Muscle of arm (tissue), 12 donors: Measurements from ENCODE around the gene TUBGCP2. TPM values are rescaled to one million over a fixed set of nuclear protein-coding genes. Genes with fewer than 3 reads are reported as not detected.
A peak's percentile ranks its signal among the peaks of the same experiment; 100 is the strongest.

Source experiments
- DNase-seq: peaks from one replicate; pipeline ENCODE4 v3.0.0-alpha.2; 2013
- polyA plus RNA-seq, 12 donors: library from polyadenylated mRNA; unstranded; fragments of 120-200 nt; gene quantifications; one replicate each; pipeline ENCODE4 v1.2.1, GENCODE V29; 2013; ENCODE audit not compliant: insufficient read length in 12 of 12

TUBGCP2 gene
- polyA plus RNA-seq, 12 donors: 29.5 to 47.3 (median 37.7) TPM; not detected in 1

GRCh38 chr10:133347710-133348517 is 39.2 kb upstream of the TUBGCP2 start:
- DNase-seq: no peak

GRCh38 chr10:133346413-133346812 is 37.7 kb upstream of the TUBGCP2 start:
- no peak for DNase-seq

- no peak for DNase-seq
These were observed 35.6 kb upstream of the TUBGCP2 start for GRCh38 chr10:133344236-133344635.

- no peak for DNase-seq
These were observed 34.9 kb upstream of the TUBGCP2 start for GRCh38 chr10:133343558-133343957.

- no peak for DNase-seq
These were observed 34.3 kb upstream of the TUBGCP2 start for GRCh38 chr10:133342942-133343341.

- DNase-seq: no peak
These were observed 33.3 kb upstream of the TUBGCP2 start for GRCh38 chr10:133341983-133342382.

- no peak for DNase-seq
These were observed 31.2 kb upstream of the TUBGCP2 start for GRCh38 chr10:133339708-133340380.

- no peak for DNase-seq
These were observed 29.7 kb upstream of the TUBGCP2 start for GRCh38 chr10:133338080-133339071.

- DNase-seq: no peak
These were observed 28.7 kb upstream of the TUBGCP2 start for GRCh38 chr10:133337370-133337725.

- DNase-seq: no peak
These were observed 28.1 kb upstream of the TUBGCP2 start, which contains the start of gene CALY for GRCh38 chr10:133336577-133337369. Gene CALY, minus strand, starts transcription at chr10:133336896. Its CDS starts 7,907 bp downstream, at chr10:133328989.

GRCh38 chr10:133336118-133336576 is 27.5 kb upstream of the TUBGCP2 start:
- no peak for DNase-seq

GRCh38 chr10:133335246-133336117 is 26.8 kb upstream of the TUBGCP2 start:
- peak; percentile 72 for DNase-seq

GRCh38 chr10:133334503-133335245 is 26.0 kb upstream of the TUBGCP2 start:
- no peak for DNase-seq

GRCh38 chr10:133332936-133333699 is 24.4 kb upstream of the TUBGCP2 start:
- DNase-seq: no peak

- DNase-seq: peak; percentile 89
These were observed 21.0 kb upstream of the TUBGCP2 start for GRCh38 chr10:133329491-133330202.

- DNase-seq: no peak
These were observed 20.0 kb upstream of the TUBGCP2 start for GRCh38 chr10:133328358-133329343.
